NT2/D1 (cell line): ENCODE measurements around the gene RREB1.

Experiments
- DNase-seq: peaks from one replicate; pipeline ENCODE4 v3.0.0-alpha.2; 2011; ENCODE audit warnings: low read depth, low spot score
- H3K27me3 ChIP-seq: 2 replicates; pipeline ENCODE4 v1.6.0; 2011; ENCODE audit warnings: mild to moderate bottlenecking; ENCODE audit not compliant: insufficient read length, insufficient read depth
- H3K36me3 ChIP-seq: 2 replicates; pipeline ENCODE4 v1.6.1; 2011; ENCODE audit warnings: mild to moderate bottlenecking, low read length, mixed read lengths; ENCODE audit not compliant: insufficient read depth, insufficient read length
- H3K4me1 ChIP-seq: 2 replicates; pipeline ENCODE4 v1.5.1; 2011; ENCODE audit not compliant: insufficient read depth, insufficient read length
- H3K4me3 ChIP-seq: 2 replicates; pipeline ENCODE4 v1.5.1; 2011; ENCODE audit warnings: low read depth; ENCODE audit not compliant: insufficient read length
- H3K9ac ChIP-seq: 2 replicates; pipeline ENCODE4 v1.6.0; 2011; ENCODE audit warnings: low read depth; ENCODE audit not compliant: insufficient read length
- H3K9me3 ChIP-seq: 2 replicates; pipeline ENCODE4 v1.5.1; 2011; ENCODE audit warnings: mild to moderate bottlenecking, low read length; ENCODE audit not compliant: insufficient read depth
- SUZ12 ChIP-seq: IDR thresholded peaks from 2 replicates; pipeline ENCODE4 v1.6.1; 2011; ENCODE audit not compliant: insufficient read length, insufficient read depth; ENCODE audit errors: extremely low read depth
- YY1 ChIP-seq: IDR thresholded peaks from 2 replicates; pipeline ENCODE4 v1.6.1; 2011; ENCODE audit not compliant: insufficient read length, insufficient read depth
- ZNF274 ChIP-seq: IDR thresholded peaks from 2 replicates; pipeline ENCODE4 v1.6.1; 2011; ENCODE audit warnings: mild to moderate bottlenecking, low read depth, low read length

Gene RREB1

GRCh38 chr6:7183707-7184106, 75.9 kb downstream of the RREB1 start:
- H3K4me3 ChIP-seq = no peak overlapping the region

GRCh38 chr6:7184502-7184901, 76.7 kb downstream of the RREB1 start:
- Histone ChIP-seq H3K36me3 (peaks cover 78% of the 10 kb centered on the region), H3K4me3 (no peak overlapping the region), H3K27me3 (no peaks in the 10 kb centered on the region), H3K9ac (no peak overlapping the region), H3K9me3 (no peaks in the 10 kb centered on the region), H3K4me1 (no peaks in the 10 kb centered on the region)
- DNase-seq = no peak
- TF ChIP-seq ZNF274 (no peak), SUZ12 (no peak), YY1 (no peak)

More at GRCh38 chr6:7183707-7184106, 75.9 kb downstream of the RREB1 start:
- Histone ChIP-seq H3K9me3 (no peaks in the 10 kb centered on the region), H3K27me3 (no peaks in the 10 kb centered on the region), H3K36me3 (peaks cover 73% of the 10 kb centered on the region), H3K9ac (no peak overlapping the region), H3K4me1 (no peaks in the 10 kb centered on the region)
- TF ChIP-seq SUZ12 = no peak
- TF ChIP-seq ZNF274 = no peak
- TF ChIP-seq YY1 = no peak
- no peak for DNase-seq

- no peaks in the 10 kb centered on the region for H3K4me1 ChIP-seq
- peaks cover 72% of the 10 kb centered on the region for H3K36me3 ChIP-seq
- no peak overlapping the region for H3K9ac ChIP-seq
- H3K27me3 ChIP-seq = no peaks in the 10 kb centered on the region
- no peaks in the 10 kb centered on the region for H3K9me3 ChIP-seq
- no peak overlapping the region for H3K4me3 ChIP-seq
- DNase-seq = no peak
- no peak for TF ChIP-seq ZNF274
- no peak for TF ChIP-seq YY1
- no peak for TF ChIP-seq SUZ12
Observed at GRCh38 chr6:7185561-7185960, 77.8 kb downstream of the RREB1 start.

GRCh38 chr6:7188492-7188891, 80.7 kb downstream of the RREB1 start:
- no peaks in the 10 kb centered on the region for H3K4me1 ChIP-seq
- peaks cover 56% of the 10 kb centered on the region for H3K36me3 ChIP-seq
- H3K9me3 ChIP-seq = no peaks in the 10 kb centered on the region
- no peak overlapping the region for H3K9ac ChIP-seq
- H3K27me3 ChIP-seq = no peaks in the 10 kb centered on the region
- no peak for DNase-seq
- no peak overlapping the region for H3K4me3 ChIP-seq
- TF ChIP-seq ZNF274 (no peak), YY1 (no peak), SUZ12 (no peak)

- Histone ChIP-seq H3K9ac (no peak overlapping the region), H3K4me3 (no peak overlapping the region), H3K9me3 (no peaks in the 10 kb centered on the region), H3K36me3 (peaks cover 50% of the 10 kb centered on the region), H3K27me3 (no peaks in the 10 kb centered on the region), H3K4me1 (no peaks in the 10 kb centered on the region)
- no peak for TF ChIP-seq ZNF274
- no peak for DNase-seq
Observed at GRCh38 chr6:7189101-7189758, 81.5 kb downstream of the RREB1 start.

GRCh38 chr6:7190791-7191190, 83.0 kb downstream of the RREB1 start:
- H3K27me3 ChIP-seq = no peaks in the 10 kb centered on the region
- no peak for TF ChIP-seq SUZ12
- no peak for TF ChIP-seq YY1
- no peak for TF ChIP-seq ZNF274
- H3K9ac ChIP-seq = no peak overlapping the region
- H3K4me3 ChIP-seq = no peak overlapping the region
- DNase-seq = no peak
- peaks cover 46% of the 10 kb centered on the region for H3K36me3 ChIP-seq
- H3K4me1 ChIP-seq = peaks cover 3% of the 10 kb centered on the region
- no peaks in the 10 kb centered on the region for H3K9me3 ChIP-seq

GRCh38 chr6:7193122-7193521, 85.4 kb downstream of the RREB1 start:
- H3K4me3 ChIP-seq = no peak overlapping the region
- DNase-seq = no peak
- H3K9me3 ChIP-seq = no peaks in the 10 kb centered on the region
- H3K9ac ChIP-seq = no peak overlapping the region
- H3K27me3 ChIP-seq = no peaks in the 10 kb centered on the region
- H3K4me1 ChIP-seq = peaks cover 4% of the 10 kb centered on the region
- TF ChIP-seq ZNF274 (no peak), YY1 (no peak), SUZ12 (no peak)
- peaks cover 30% of the 10 kb centered on the region for H3K36me3 ChIP-seq

GRCh38 chr6:7194657-7195056, 86.9 kb downstream of the RREB1 start:
- Histone ChIP-seq H3K9ac (no peak overlapping the region), H3K9me3 (no peaks in the 10 kb centered on the region), H3K4me1 (peaks cover 4% of the 10 kb centered on the region), H3K27me3 (no peaks in the 10 kb centered on the region), H3K36me3 (peaks cover 19% of the 10 kb centered on the region), H3K4me3 (no peak overlapping the region)
- no peak for DNase-seq
- no peak for TF ChIP-seq ZNF274
- no peak for TF ChIP-seq YY1
- no peak for TF ChIP-seq SUZ12
